GM23248 (cell line): ENCODE measurements around the gene OLFML2B. TPM values are rescaled to one million over a fixed set of nuclear protein-coding genes. Genes with fewer than 3 reads are reported as not detected.

Experiments
- DNase-seq: peaks from one replicate; pipeline ENCODE4 v3.0.0-alpha.2; 2015
- H2AFZ ChIP-seq: fragments of 200-600 bp; sonication (generic); 2 replicates; pipeline ENCODE4 v1.6.1; 2016; ENCODE audit warnings: antibody characterized with exemption
- H3F3A ChIP-seq: fragments of 200-600 bp; sonication (generic); 2 replicates; pipeline ENCODE4 v1.6.1; 2016; ENCODE audit warnings: mild to moderate bottlenecking, antibody characterized with exemption, mixed run types; ENCODE audit not compliant: insufficient read depth
- H3K27ac ChIP-seq: fragments of 200-600 bp; sonication (generic); 2 replicates; pipeline ENCODE4 v1.5.1; 2016; ENCODE audit warnings: mild to moderate bottlenecking
- H3K27me3 ChIP-seq: fragments of 200-600 bp; sonication (generic); replicated peaks from 2 replicates; pipeline ENCODE4 v1.6.1; 2016; ENCODE audit warnings: mild to moderate bottlenecking; ENCODE audit not compliant: insufficient read depth
- H3K36me3 ChIP-seq: fragments of 200-600 bp; sonication (generic); 2 replicates; pipeline ENCODE4 v1.6.1; 2016; ENCODE audit warnings: low read depth, mild to moderate bottlenecking
- H3K4me1 ChIP-seq: fragments of 200-600 bp; sonication (generic); 2 replicates; pipeline ENCODE4 v1.6.1; 2016; ENCODE audit warnings: mild to moderate bottlenecking; ENCODE audit not compliant: insufficient read depth
- H3K4me2 ChIP-seq: fragments of 200-600 bp; sonication (generic); one replicate; pipeline ENCODE4 v1.6.1; 2016; ENCODE audit warnings: mild to moderate bottlenecking; ENCODE audit not compliant: unreplicated experiment
- H3K4me3 ChIP-seq: fragments of 200-600 bp; sonication (generic); 2 replicates; pipeline ENCODE4 v1.5.1; 2016; ENCODE audit warnings: mild to moderate bottlenecking
- H3K79me2 ChIP-seq: fragments of 200-600 bp; sonication (generic); 2 replicates; pipeline ENCODE4 v1.6.1; 2016; ENCODE audit warnings: mild to moderate bottlenecking; ENCODE audit not compliant: insufficient read depth
- H3K9ac ChIP-seq: fragments of 200-600 bp; sonication (generic); 2 replicates; pipeline ENCODE4 v1.6.1; 2016; ENCODE audit warnings: mild to moderate bottlenecking
- H3K9me2 ChIP-seq: fragments of 200-600 bp; sonication (generic); 2 replicates; pipeline ENCODE4 v1.6.1; 2016; ENCODE audit warnings: mixed run types, mild to moderate bottlenecking, moderate library complexity; ENCODE audit not compliant: insufficient read depth
- H3K9me3 ChIP-seq: fragments of 200-600 bp; sonication (generic); one replicate; pipeline ENCODE4 v1.6.1; 2017; ENCODE audit warnings: low read depth
- H4K20me1 ChIP-seq: fragments of 200-600 bp; sonication (generic); 2 replicates; pipeline ENCODE4 v1.6.0; 2016; ENCODE audit not compliant: insufficient read depth
- EZH2 ChIP-seq: fragments of 200-600 bp; sonication (generic); IDR thresholded peaks from 2 replicates; pipeline ENCODE4 v1.6.1; 2018; ENCODE audit warnings: antibody characterized with exemption, mild to moderate bottlenecking; ENCODE audit not compliant: insufficient read depth, poor library complexity, severe bottlenecking
- EZH2phosphoT487 ChIP-seq: fragments of 200-600 bp; sonication (generic); IDR thresholded peaks from 2 replicates; pipeline ENCODE4 v1.6.1; 2018; ENCODE audit warnings: antibody characterized with exemption, moderate library complexity, mild to moderate bottlenecking, low read depth; ENCODE audit not compliant: insufficient read depth
- WGBS, 2 experiments: methylation state at CpG; one replicate each; pipeline ENCODE4 v1.1.6; 2015 to 2017; ENCODE audit warnings: low lambda C conversion rate in 2 of 2, low coverage in 1 of 2; ENCODE audit errors: missing lambda C conversion rate in 2 of 2; 5-methylcytosine and 5-hydroxymethylcytosine counted together
- in situ Hi-C: fragments of 300-500 bp; cut with MboI; formaldehyde crosslinking; loops from 2 replicates; pipeline ENCODE4 v1.15.0; 2020
- polyA plus RNA-seq: library from polyadenylated mRNA; unstranded; fragments of >200 nt; fragmentation: Nextera tagmentation; extraction: Ambion mirVana; gene quantifications from 2 replicates; pipeline ENCODE4 v1.2.1, GENCODE V29; 2016
- total RNA-seq: library from RNA; depleted of rRNA; stranded (reverse); fragments of >200 nt; shearing (Covaris generic); gene quantifications from 2 replicates; pipeline ENCODE4 v1.2.3, GENCODE V29; 2014

The OLFML2B gene
- total and polyA plus RNA-seq, 2 experiments from 2014 or later: 0.98 to 1.1 TPM

GRCh38 chr1:161958425-161958824 lies 65.2 kb downstream of the OLFML2B start:
- Histone ChIP-seq H3K79me2 (no peaks in the 10 kb centered on the region), H3K27ac (no peak overlapping the region), H3K4me1 (peaks cover 63% of the 10 kb centered on the region), H3K4me2 (no peak overlapping the region), H3K36me3 (no peaks in the 10 kb centered on the region), H4K20me1 (no peaks in the 10 kb centered on the region), H3K4me3 (no peak overlapping the region), H3K9me3 (no peaks in the 10 kb centered on the region), H3K9me2 (no peaks in the 10 kb centered on the region), H3F3A (peaks cover 53% of the 10 kb centered on the region), H2AFZ (no peak overlapping the region), H3K9ac (no peak overlapping the region), H3K27me3 (no peaks in the 10 kb centered on the region)
- no peak for TF ChIP-seq EZH2
- no peak for TF ChIP-seq EZH2phosphoT487
- in situ Hi-C loops: no loop called here
- WGBS, 2 experiments: 25 to 26% methylated on average over 7 of the region's 7 CpGs
- DNase-seq: peak; percentile 74

DNA sequence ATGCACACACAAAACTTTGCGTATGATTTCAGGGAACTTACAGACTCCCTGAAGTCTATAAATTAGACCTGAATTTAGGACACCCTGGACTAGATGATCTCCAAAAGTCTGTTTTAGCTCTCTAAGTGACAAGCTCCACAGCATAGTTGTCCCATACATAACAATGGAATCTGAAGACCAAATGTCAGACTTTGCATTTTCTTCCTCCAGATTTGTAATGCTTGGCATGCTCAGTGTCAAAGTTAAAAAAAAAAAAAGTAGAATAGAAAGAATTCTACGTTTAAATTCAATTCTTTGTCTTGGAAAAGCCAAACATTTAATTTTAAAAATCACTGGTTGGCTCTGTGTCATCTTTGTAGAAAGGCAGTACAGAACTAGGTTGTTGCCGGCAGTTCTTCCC lies 66.7 kb downstream of the OLFML2B start:
- TF ChIP-seq EZH2 (no peak), EZH2phosphoT487 (no peak)
- Histone ChIP-seq H3K4me2 (peak overlapping the region; percentile 71), H3K27ac (no peak overlapping the region)

DNA sequence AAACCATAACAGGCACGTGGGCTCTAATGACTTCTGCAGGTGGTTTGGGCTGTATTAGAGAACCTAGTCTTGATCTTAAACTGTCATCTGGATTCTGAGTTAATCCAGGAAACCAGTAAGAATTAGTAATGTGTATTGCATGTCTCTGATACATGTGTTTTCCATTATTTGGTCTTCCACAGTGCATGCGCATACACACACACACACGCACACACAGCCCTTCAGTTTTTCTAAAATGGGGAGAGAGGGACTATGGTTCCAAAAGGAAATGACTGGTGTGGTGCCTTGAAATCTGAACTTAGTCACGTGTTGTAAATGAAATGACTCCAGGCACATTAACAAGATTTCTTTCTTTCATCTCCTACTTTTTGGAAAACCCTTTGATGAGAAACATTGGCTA lies 67.6 kb downstream of the OLFML2B start:
- H4K20me1 ChIP-seq: no peaks in the 10 kb centered on the region
- peak overlapping the region; percentile 47 for H3K27ac ChIP-seq
- peak overlapping the region; percentile 31 for H3K4me3 ChIP-seq
- peaks cover 34% of the 10 kb centered on the region for H3F3A ChIP-seq
- H3K9me3 ChIP-seq: no peaks in the 10 kb centered on the region
- peak overlapping the region; percentile 71 for H3K4me2 ChIP-seq
- in situ Hi-C loops: no loop called here
- 1 to 3% methylated on average over 4 of the region's 4 CpGs for WGBS, 2 experiments
- H3K36me3 ChIP-seq: no peaks in the 10 kb centered on the region
- peak; percentile 91 for DNase-seq
- H3K27me3 ChIP-seq: no peaks in the 10 kb centered on the region
- TF ChIP-seq EZH2 (no peak), EZH2phosphoT487 (no peak)
- no peak overlapping the region for H2AFZ ChIP-seq
- H3K9ac ChIP-seq: no peak overlapping the region
- H3K79me2 ChIP-seq: no peaks in the 10 kb centered on the region
- H3K4me1 ChIP-seq: peaks cover 51% of the 10 kb centered on the region
- H3K9me2 ChIP-seq: no peaks in the 10 kb centered on the region

More for the DNA sequence above, 66.7 kb downstream of the OLFML2B start:
- Histone ChIP-seq H3K9me3 (no peaks in the 10 kb centered on the region), H3K4me3 (peak overlapping the region; percentile 31; the same call in 1 of the 2 replicates), H3K79me2 (no peaks in the 10 kb centered on the region), H3K4me1 (peaks cover 58% of the 10 kb centered on the region), H3K27me3 (no peaks in the 10 kb centered on the region), H4K20me1 (no peaks in the 10 kb centered on the region), H2AFZ (no peak overlapping the region), H3K9me2 (no peaks in the 10 kb centered on the region), H3F3A (peaks cover 38% of the 10 kb centered on the region), H3K9ac (no peak overlapping the region), H3K36me3 (no peaks in the 10 kb centered on the region)
- 58 to 62% methylated on average over 3 of the region's 3 CpGs for WGBS, 2 experiments
- in situ Hi-C loops: no loop called here
- no peak for DNase-seq

DNA sequence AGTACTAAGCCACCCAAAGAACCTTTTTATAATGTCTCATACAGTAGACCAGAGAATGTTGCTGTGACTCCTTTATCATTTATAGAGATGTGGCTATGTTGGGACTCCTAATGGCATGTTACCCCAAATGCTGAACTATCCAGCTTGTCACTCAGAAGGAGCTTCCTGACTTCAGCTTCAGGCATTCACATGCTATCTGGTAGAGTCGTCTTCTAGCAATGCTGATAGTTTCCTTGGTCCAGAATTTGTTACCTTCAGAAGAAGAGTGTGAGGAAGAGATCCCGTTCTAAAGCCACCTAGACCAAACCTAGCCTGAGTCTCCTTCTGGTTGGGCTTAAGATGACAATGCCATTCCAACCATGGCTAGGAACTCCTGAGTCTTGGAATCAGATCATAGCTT lies 68.1 kb downstream of the OLFML2B start:
- Histone ChIP-seq H3K9me2 (no peaks in the 10 kb centered on the region), H3K36me3 (no peaks in the 10 kb centered on the region), H3K27ac (peak overlapping the region; percentile 47; the same call in 1 of the 2 replicates), H3K4me3 (no peak overlapping the region), H2AFZ (no peak overlapping the region), H3K4me2 (peak overlapping the region; percentile 23), H3K9me3 (no peaks in the 10 kb centered on the region), H3K79me2 (no peaks in the 10 kb centered on the region), H3K9ac (no peak overlapping the region), H4K20me1 (no peaks in the 10 kb centered on the region), H3K4me1 (peaks cover 51% of the 10 kb centered on the region), H3F3A (peaks cover 34% of the 10 kb centered on the region), H3K27me3 (no peaks in the 10 kb centered on the region)
- WGBS, 2 experiments: 38 to 46% methylated on average over 2 of the region's 2 CpGs
- in situ Hi-C loops: no loop called here
- TF ChIP-seq EZH2: no peak
- TF ChIP-seq EZH2phosphoT487: no peak
- no peak for DNase-seq

DNA sequence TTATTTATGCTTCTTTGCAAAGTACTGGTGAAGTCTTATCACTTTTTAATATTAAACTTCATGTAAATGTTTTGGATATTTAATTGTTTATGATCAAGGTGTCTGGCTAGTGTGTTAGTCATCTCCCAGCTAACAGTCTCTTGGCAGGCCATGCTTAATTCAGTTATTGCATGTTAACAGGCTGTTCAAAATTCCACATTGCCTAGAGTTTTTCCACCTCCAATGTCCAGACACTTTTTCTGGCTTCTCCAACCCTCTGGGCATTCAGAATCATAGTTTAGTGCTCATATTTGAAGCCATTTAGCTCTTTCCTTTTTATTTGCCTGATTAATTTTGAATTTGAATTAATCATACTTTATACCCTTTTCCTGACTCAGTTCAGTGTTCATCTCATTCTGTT lies 69.2 kb downstream of the OLFML2B start:
- H3K4me1 ChIP-seq: peaks cover 51% of the 10 kb centered on the region
- TF ChIP-seq EZH2phosphoT487 (no peak), EZH2 (no peak)

More for the DNA sequence above, 69.2 kb downstream of the OLFML2B start:
- no peak overlapping the region for H3K4me3 ChIP-seq
- no peaks in the 10 kb centered on the region for H3K9me2 ChIP-seq
- H3F3A ChIP-seq: peaks cover 34% of the 10 kb centered on the region
- in situ Hi-C loops: no loop called here
- H3K4me2 ChIP-seq: peak overlapping the region; percentile 23
- H3K9ac ChIP-seq: peak overlapping the region; percentile 5; the same call in 1 of the 2 replicates
- H3K27me3 ChIP-seq: no peaks in the 10 kb centered on the region
- peak; percentile 72 for DNase-seq
- peak overlapping the region; percentile 47 for H3K27ac ChIP-seq
- H2AFZ ChIP-seq: no peak overlapping the region
- no peaks in the 10 kb centered on the region for H3K9me3 ChIP-seq
- H3K36me3 ChIP-seq: no peaks in the 10 kb centered on the region
- H4K20me1 ChIP-seq: no peaks in the 10 kb centered on the region
- H3K79me2 ChIP-seq: no peaks in the 10 kb centered on the region
